GM12878 (cell line): ENCODE measurements around the gene PPP2R5B. TPM values are rescaled to one million over a fixed set of nuclear protein-coding genes. Genes with fewer than 3 reads are reported as not detected.

Source experiments
- ATAC-seq: fragments of 200-7000 bp; cut with Tn5 transposase; 3 replicates; pipeline ENCODE4 v1.9.1; 2020; ENCODE audit warnings: mild to moderate bottlenecking, moderate library complexity
- BruUV-seq: library from RNA; stranded (reverse); fragments of 400-500 nt; replicated peaks from 2 replicates; lab custom pipeline; 2021; lab: Mats Ljungman, UMichigan
- CTCF ChIA-PET: fragments of 300-600 bp; sonication (Branson Sonifier 250); formaldehyde crosslinking; extraction: SDS; loops from one replicate; lab custom pipeline; 2021; ENCODE audit warnings: inconsistent platforms; lab: Yijun Ruan, JAX
- POLR2A ChIA-PET: fragments of 350-600 bp; formaldehyde crosslinking; extraction: SDS; loops from one replicate; lab custom pipeline; 2021; ENCODE audit warnings: inconsistent platforms; lab: Charles Lee
- RAD21 ChIA-PET: fragments of 300-600 bp; sonication (Branson Sonifier 250); formaldehyde crosslinking; loops from one replicate; lab custom pipeline; 2023; ENCODE audit warnings: antibody characterized with exemption; ENCODE audit not compliant: unreplicated experiment; lab: Charles Lee
- SMC1A ChIA-PET: fragments of 300-600 bp; sonication (Branson Sonifier 250); formaldehyde crosslinking; loops from one replicate; lab custom pipeline; 2023; ENCODE audit not compliant: unreplicated experiment, uncharacterized antibody; lab: Charles Lee
- DNase-seq: peaks from one replicate; pipeline ENCODE4 v3.0.0-alpha.2; 2011; ENCODE audit warnings: low read depth, low spot score
- FAIRE-seq: peaks from 3 replicates; lab custom pipeline; 2011; peaks lifted over from hg19 to GRCh38; lab: Jason Lieb, UNC
- H2AFZ ChIP-seq: 2 replicates; pipeline ENCODE4 v1.6.0; 2011; ENCODE audit warnings: low read depth, low read length, control low read depth; ENCODE audit not compliant: control insufficient read depth
- H3K27ac ChIP-seq: 2 replicates; pipeline ENCODE4 v1.5.1; 2011; ENCODE audit warnings: control low read depth; ENCODE audit not compliant: control insufficient read depth, insufficient read depth
- H3K27me3 ChIP-seq, 2 experiments: replicated peaks in 1 of 2; 2 replicates each; pipeline versions ENCODE4 v1.6.0 to v1.6.1; 2011; ENCODE audit warnings: low read length in 1 of 2; ENCODE audit not compliant: control insufficient read depth in 2 of 2, insufficient read depth in 2 of 2
- H3K36me3 ChIP-seq, 2 experiments: 2 replicates each; pipeline ENCODE4 v1.5.1; 2011; ENCODE audit warnings: low read length in 1 of 2; ENCODE audit not compliant: control insufficient read depth in 2 of 2, insufficient read depth in 2 of 2
- H3K4me1 ChIP-seq: 2 replicates; pipeline ENCODE4 v1.6.1; 2011; ENCODE audit warnings: mild to moderate bottlenecking, low read length, moderate library complexity, mixed read lengths; ENCODE audit not compliant: control insufficient read depth, insufficient read depth
- H3K4me2 ChIP-seq: 2 replicates; pipeline ENCODE4 v1.6.0; 2011; ENCODE audit warnings: control low read depth; ENCODE audit not compliant: control insufficient read depth, insufficient read depth
- H3K4me3 ChIP-seq: fragments of 200-600 bp; sonication (generic); 2 replicates; pipeline ENCODE4 v1.5.1; 2016
- H3K79me2 ChIP-seq: 2 replicates; pipeline ENCODE4 v1.6.0; 2011; ENCODE audit warnings: low read length; ENCODE audit not compliant: control insufficient read depth, insufficient read depth
- H3K9ac ChIP-seq: 2 replicates; pipeline ENCODE4 v1.8.0; 2011; ENCODE audit warnings: low read length, control low read depth, mixed read lengths; ENCODE audit not compliant: control insufficient read depth, insufficient read depth
- H3K9me3 ChIP-seq: replicated peaks from 3 replicates; pipeline ENCODE4 v1.5.1; 2011; ENCODE audit warnings: mild to moderate bottlenecking, low read length; ENCODE audit not compliant: control insufficient read depth, insufficient read depth
- H4K20me1 ChIP-seq: 2 replicates; pipeline ENCODE4 v1.6.0; 2011; ENCODE audit not compliant: control insufficient read depth, insufficient read depth
- EGR1 ChIP-seq, 2 experiments: IDR thresholded peaks; 1 replicate in 1 of 2; 2 replicates in 1 of 2; pipeline ENCODE4 v1.6.1; 2011 to 2012; ENCODE audit warnings: low read depth in 2 of 2, low read length in 2 of 2, borderline replicate concordance in 1 of 2, mild to moderate bottlenecking in 1 of 2, moderate library complexity in 1 of 2
- EP300 ChIP-seq, 2 experiments: fragments of 150-350 bp in 1 of 2; IDR thresholded peaks; 2 replicates each; pipeline ENCODE4 v1.6.1; 2011 to 2012; ENCODE audit warnings: low read depth in 2 of 2, low read length in 2 of 2, borderline replicate concordance in 1 of 2, improper control_type of control experiment in 1 of 2, inconsistent platforms in 1 of 2; ENCODE audit not compliant: control insufficient read depth in 1 of 2
- EZH2 ChIP-seq: IDR thresholded peaks from 2 replicates; pipeline ENCODE4 v1.6.1; 2012; ENCODE audit warnings: low read depth, mild to moderate bottlenecking, control low read depth, inconsistent platforms, low read length, borderline replicate concordance; ENCODE audit not compliant: control insufficient read depth
- GATAD2B ChIP-seq: fragments of 450-650 bp; conservative IDR thresholded peaks from 2 replicates; pipeline ENCODE4 v1.6.1; 2017; ENCODE audit warnings: low read depth, mild to moderate bottlenecking, moderate library complexity
- HDAC2 ChIP-seq: fragments of 200-600 bp; sonication (generic); IDR thresholded peaks from 2 replicates; pipeline ENCODE4 v1.6.1; 2017
- IKZF1 ChIP-seq: fragments of 450-650 bp; conservative IDR thresholded peaks from 2 replicates; pipeline ENCODE4 v1.6.1; 2017; ENCODE audit warnings: antibody characterized with exemption, mild to moderate bottlenecking
- KDM1A ChIP-seq: fragments of 200-600 bp; sonication (generic); IDR thresholded peaks from 2 replicates; pipeline ENCODE4 v1.6.1; 2016; ENCODE audit warnings: borderline replicate concordance
- NR2C2 ChIP-seq: IDR thresholded peaks from 2 replicates; pipeline ENCODE4 v1.6.1; 2011; ENCODE audit warnings: borderline replicate concordance, low read depth; ENCODE audit not compliant: control insufficient read depth, insufficient read length
- RBBP5 ChIP-seq: fragments of 200-600 bp; sonication (generic); conservative IDR thresholded peaks from 2 replicates; pipeline ENCODE4 v1.6.1; 2016
- TARDBP ChIP-seq: IDR thresholded peaks from 2 replicates; pipeline ENCODE4 v1.6.1; 2016; ENCODE audit warnings: borderline replicate concordance
- ZBED1 ChIP-seq: IDR thresholded peaks from 2 replicates; pipeline ENCODE4 v1.6.1; 2016; ENCODE audit warnings: borderline replicate concordance
- ZNF217 ChIP-seq: fragments of 450-650 bp; IDR thresholded peaks from 2 replicates; pipeline ENCODE4 v1.6.1; 2017; ENCODE audit warnings: antibody characterized with exemption, mild to moderate bottlenecking
- ZNF24 ChIP-seq: fragments of 450-650 bp; IDR thresholded peaks from 2 replicates; pipeline ENCODE4 v1.6.1; 2017; ENCODE audit warnings: antibody characterized with exemption, mild to moderate bottlenecking
- ZZZ3 ChIP-seq: IDR thresholded peaks from 2 replicates; pipeline ENCODE4 v1.6.1; 2011; ENCODE audit warnings: low read depth; ENCODE audit not compliant: control insufficient read depth, insufficient read length
- WGBS: methylation state at CpG from one replicate; pipeline ENCODE4 v1.1.6; 2016; ENCODE audit warnings: low lambda C conversion rate; ENCODE audit not compliant: insufficient replicate concordance, insufficient coverage; ENCODE audit errors: missing lambda C conversion rate; 5-methylcytosine and 5-hydroxymethylcytosine counted together
- in situ Hi-C: fragments of 300-500 bp; cut with MboI; formaldehyde crosslinking; loops from 9 replicates; pipeline ENCODE4 v1.14.3; 2018; ENCODE audit warnings: mixed read lengths
- intact Hi-C: fragments of 100-400 bp; cut with micrococcal nuclease; formaldehyde crosslinking; loops from one replicate; pipeline ENCODE4 v1.14.2; 2022; ENCODE audit not compliant: unreplicated experiment
- polyA plus RNA-seq, 11 experiments: library from polyadenylated mRNA; depleted of rRNA in 4 of 11; unstranded in 6 of 11; stranded (reverse) in 5 of 11; fragments of >200 nt; fragmentation: Nextera tagmentation in 4 of 11; fragmentation: Illumina TruSeq in 1 of 11; extraction: Ambion mirVana in 4 of 11; extraction: Trizol in 1 of 11; gene quantifications; 1 replicate in 1 of 11; 2 replicates in 10 of 11; pipeline versions ENCODE4 v1.2.1 to v1.2.3, GENCODE V29; 2011 to 2016; ENCODE audit warnings: inconsistent platforms in 2 of 11, missing spikeins in 2 of 11, low read depth in 1 of 11
- total RNA-seq, 4 experiments: library from RNA; depleted of rRNA in 3 of 4; stranded (reverse); fragments of >200 nt in 3 of 4; fragmentation: Illumina TruSeq in 1 of 4; extraction: Trizol in 1 of 4; gene quantifications; 2 replicates each; pipeline versions ENCODE4 v1.2.1 to v1.2.3, GENCODE V29; 2013 to 2021
- TF ChIP-seq, protein P1 (sequence below): fragments of 450-650 bp; IDR thresholded peaks from 2 replicates; pipeline ENCODE4 v1.6.1; 2016; ENCODE audit warnings: mild to moderate bottlenecking
- TF ChIP-seq, protein P2 (sequence below): fragments of 150-350 bp; IDR thresholded peaks from 2 replicates; pipeline ENCODE4 v1.6.1; 2014; ENCODE audit warnings: mild to moderate bottlenecking, low read depth, low read length
- TF ChIP-seq, protein P3 (sequence below): IDR thresholded peaks from 2 replicates; pipeline ENCODE4 v1.6.1; 2012; ENCODE audit warnings: low read depth, low read length, improper control_type of control experiment
- TF ChIP-seq, protein P4 (sequence below), 3 experiments: IDR thresholded peaks in 2 of 3; conservative IDR thresholded peaks in 1 of 3; 2 replicates each; pipeline ENCODE4 v1.5.1; 2011; ENCODE audit warnings: low read depth in 3 of 3, low read length in 3 of 3, mild to moderate bottlenecking in 3 of 3, control low read depth in 2 of 3, moderate library complexity in 2 of 3, inconsistent platforms in 1 of 3, mixed read lengths in 1 of 3; ENCODE audit not compliant: control insufficient read depth in 2 of 3, insufficient read depth in 1 of 3; ENCODE audit errors: extremely low read depth in 1 of 3

PPP2R5B gene
- total and polyA plus RNA-seq, 10 of the 15 experiments (the other 5 are each of a cell fraction or from before 2014, with no cell fraction given) = 0.08 to 6.7 (median 2.0) TPM

DNA sequence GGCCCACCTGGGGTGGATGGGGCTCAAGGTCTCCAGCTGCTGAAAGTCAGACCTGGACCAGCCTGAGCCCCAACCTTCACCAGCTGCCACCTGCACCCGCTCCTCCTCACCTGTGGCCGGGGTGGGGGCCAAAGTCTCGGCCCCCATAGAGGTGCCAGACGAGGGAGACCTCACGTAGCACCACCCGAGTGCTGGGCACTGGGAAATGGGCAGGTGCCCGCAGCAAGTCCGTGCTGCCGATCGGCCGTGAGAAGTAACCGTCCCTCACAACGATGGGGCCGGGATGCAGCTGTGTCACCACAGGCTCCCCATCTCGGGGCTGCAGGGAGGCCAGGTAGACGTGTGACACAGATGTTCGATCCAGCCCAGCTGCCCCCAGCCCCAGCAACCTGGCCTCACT, 23.7 kb upstream of the PPP2R5B start:
- BruUV-seq = no TSS peak
- RAD21 ChIA-PET = interaction anchor here (1.2 to 1.5 kb wide), 2 partner anchors 51 to 53 kb away, joined by 4 to 5 read pairs; no protein-coding TSS in a partner anchor
- Histone ChIP-seq H3K27me3 (no peaks in the 10 kb centered on the region), H3K4me2 (no peak overlapping the region)
- ATAC-seq = no peak
- TF ChIP-seq TARDBP = no peak
- TF ChIP-seq, protein P1, sequence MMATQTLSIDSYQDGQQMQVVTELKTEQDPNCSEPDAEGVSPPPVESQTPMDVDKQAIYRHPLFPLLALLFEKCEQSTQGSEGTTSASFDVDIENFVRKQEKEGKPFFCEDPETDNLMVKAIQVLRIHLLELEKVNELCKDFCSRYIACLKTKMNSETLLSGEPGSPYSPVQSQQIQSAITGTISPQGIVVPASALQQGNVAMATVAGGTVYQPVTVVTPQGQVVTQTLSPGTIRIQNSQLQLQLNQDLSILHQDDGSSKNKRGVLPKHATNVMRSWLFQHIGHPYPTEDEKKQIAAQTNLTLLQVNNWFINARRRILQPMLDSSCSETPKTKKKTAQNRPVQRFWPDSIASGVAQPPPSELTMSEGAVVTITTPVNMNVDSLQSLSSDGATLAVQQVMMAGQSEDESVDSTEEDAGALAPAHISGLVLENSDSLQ = no peak
- TF ChIP-seq HDAC2 = no peak
- no peak for TF ChIP-seq EZH2
- no peak for TF ChIP-seq RBBP5
- TF ChIP-seq, protein P2, sequence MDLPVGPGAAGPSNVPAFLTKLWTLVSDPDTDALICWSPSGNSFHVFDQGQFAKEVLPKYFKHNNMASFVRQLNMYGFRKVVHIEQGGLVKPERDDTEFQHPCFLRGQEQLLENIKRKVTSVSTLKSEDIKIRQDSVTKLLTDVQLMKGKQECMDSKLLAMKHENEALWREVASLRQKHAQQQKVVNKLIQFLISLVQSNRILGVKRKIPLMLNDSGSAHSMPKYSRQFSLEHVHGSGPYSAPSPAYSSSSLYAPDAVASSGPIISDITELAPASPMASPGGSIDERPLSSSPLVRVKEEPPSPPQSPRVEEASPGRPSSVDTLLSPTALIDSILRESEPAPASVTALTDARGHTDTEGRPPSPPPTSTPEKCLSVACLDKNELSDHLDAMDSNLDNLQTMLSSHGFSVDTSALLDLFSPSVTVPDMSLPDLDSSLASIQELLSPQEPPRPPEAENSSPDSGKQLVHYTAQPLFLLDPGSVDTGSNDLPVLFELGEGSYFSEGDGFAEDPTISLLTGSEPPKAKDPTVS = no peak
- TF ChIP-seq EGR1 (IDR thresholded peaks at IDR 0.05; ENCODE audit: borderline replicate concordance in 1 of 2, low read depth in 2 of 2, low read length in 2 of 2) = no peak
- TF ChIP-seq, protein P3, sequence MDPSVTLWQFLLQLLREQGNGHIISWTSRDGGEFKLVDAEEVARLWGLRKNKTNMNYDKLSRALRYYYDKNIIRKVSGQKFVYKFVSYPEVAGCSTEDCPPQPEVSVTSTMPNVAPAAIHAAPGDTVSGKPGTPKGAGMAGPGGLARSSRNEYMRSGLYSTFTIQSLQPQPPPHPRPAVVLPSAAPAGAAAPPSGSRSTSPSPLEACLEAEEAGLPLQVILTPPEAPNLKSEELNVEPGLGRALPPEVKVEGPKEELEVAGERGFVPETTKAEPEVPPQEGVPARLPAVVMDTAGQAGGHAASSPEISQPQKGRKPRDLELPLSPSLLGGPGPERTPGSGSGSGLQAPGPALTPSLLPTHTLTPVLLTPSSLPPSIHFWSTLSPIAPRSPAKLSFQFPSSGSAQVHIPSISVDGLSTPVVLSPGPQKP = no peak
- TF ChIP-seq ZZZ3 = no peak
- no peak for TF ChIP-seq IKZF1
- TF ChIP-seq ZBED1 = no peak
- no peak for TF ChIP-seq KDM1A
- TF ChIP-seq ZNF24 = no peak
- TF ChIP-seq ZNF217 = no peak
- TF ChIP-seq, protein P4, sequence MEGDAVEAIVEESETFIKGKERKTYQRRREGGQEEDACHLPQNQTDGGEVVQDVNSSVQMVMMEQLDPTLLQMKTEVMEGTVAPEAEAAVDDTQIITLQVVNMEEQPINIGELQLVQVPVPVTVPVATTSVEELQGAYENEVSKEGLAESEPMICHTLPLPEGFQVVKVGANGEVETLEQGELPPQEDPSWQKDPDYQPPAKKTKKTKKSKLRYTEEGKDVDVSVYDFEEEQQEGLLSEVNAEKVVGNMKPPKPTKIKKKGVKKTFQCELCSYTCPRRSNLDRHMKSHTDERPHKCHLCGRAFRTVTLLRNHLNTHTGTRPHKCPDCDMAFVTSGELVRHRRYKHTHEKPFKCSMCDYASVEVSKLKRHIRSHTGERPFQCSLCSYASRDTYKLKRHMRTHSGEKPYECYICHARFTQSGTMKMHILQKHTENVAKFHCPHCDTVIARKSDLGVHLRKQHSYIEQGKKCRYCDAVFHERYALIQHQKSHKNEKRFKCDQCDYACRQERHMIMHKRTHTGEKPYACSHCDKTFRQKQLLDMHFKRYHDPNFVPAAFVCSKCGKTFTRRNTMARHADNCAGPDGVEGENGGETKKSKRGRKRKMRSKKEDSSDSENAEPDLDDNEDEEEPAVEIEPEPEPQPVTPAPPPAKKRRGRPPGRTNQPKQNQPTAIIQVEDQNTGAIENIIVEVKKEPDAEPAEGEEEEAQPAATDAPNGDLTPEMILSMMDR (IDR thresholded peaks at IDR 0.05 in 2 of 3, conservative IDR thresholded peaks at IDR 0.05 in 1 of 3; ENCODE audit: control insufficient read depth in 2 of 3, extremely low read depth in 1 of 3, insufficient read depth in 1 of 3, low read depth in 3 of 3, low read length in 3 of 3) = no peak
- no peak for TF ChIP-seq EP300 (IDR thresholded peaks at IDR 0.05; ENCODE audit: borderline replicate concordance in 1 of 2, control insufficient read depth in 1 of 2, low read depth in 2 of 2, low read length in 2 of 2)
- no peak for TF ChIP-seq NR2C2
- no peak for TF ChIP-seq GATAD2B
- TF ChIP-seq, all 136 proteins: peak for 0
- SMC1A ChIA-PET = interaction anchor here (1.0 to 4.1 kb wide), 4 partner anchors 12 to 52 kb away, joined by 3 to 18 read pairs (median 4); partner anchors contain the start of gene PPP2R5B
- POLR2A ChIA-PET = interaction anchor here (0.5 to 1.9 kb wide), 5 partner anchors 12 to 352 kb away, joined by 3 to 9 read pairs (median 4); no protein-coding TSS in a partner anchor
- H3K4me1 ChIP-seq = peaks cover 9% of the 10 kb centered on the region
- in situ Hi-C loops (no loop called here), intact Hi-C loops (no loop called here)
- no peak overlapping the region for H3K4me3 ChIP-seq
- CTCF ChIA-PET = interaction anchor here (0.6 to 30.0 kb wide), 6 partner anchors 12 to 483 kb away, joined by 3 to 1208 read pairs (median 4); partner anchors contain the start of genes CDC42BPG and PPP2R5B
- H2AFZ ChIP-seq = no peak overlapping the region
- H4K20me1 ChIP-seq = no peaks in the 10 kb centered on the region
- no peaks in the 10 kb centered on the region for H3K79me2 ChIP-seq
- H3K36me3 ChIP-seq = peaks cover 0 to 3% of the 10 kb centered on the region in 2 experiments; a peak in 1 of 4 replicates
- 94% methylated on average over 17 of the region's 17 CpGs for WGBS
- FAIRE-seq = no peak
- no peak overlapping the region for H3K27ac ChIP-seq
- no peak overlapping the region for H3K9ac ChIP-seq
- no peak for DNase-seq
- H3K9me3 ChIP-seq = no peaks in the 10 kb centered on the region
